Neuron (in vitro differentiated cells): ENCODE results near the gene NUTM2B.
"Not testable (repeated sequence)": the region's sequence is repeated elsewhere in the genome, so short reads cannot be mapped to it uniquely, and the experiment has no call there.

Experiments
- H2AFZ ChIP-seq: one replicate; pipeline ENCODE4 v1.6.1; 2013; ENCODE audit warnings: low read depth, mild to moderate bottlenecking, inconsistent platforms, low read length, moderate library complexity
- H3K27me3 ChIP-seq: one replicate; pipeline ENCODE4 v1.6.1; 2013; ENCODE audit warnings: low read length; ENCODE audit not compliant: insufficient read depth
- H3K36me3 ChIP-seq: one replicate; pipeline ENCODE4 v1.6.1; 2013; ENCODE audit warnings: low read length; ENCODE audit not compliant: insufficient read depth
- H3K4me1 ChIP-seq: one replicate; pipeline ENCODE4 v1.6.1; 2013; ENCODE audit warnings: low read length; ENCODE audit not compliant: insufficient read depth
- H3K4me3 ChIP-seq: 2 replicates; pipeline ENCODE4 v1.5.1; 2013; ENCODE audit warnings: mild to moderate bottlenecking, low read length, moderate library complexity
- H3K9me3 ChIP-seq: one replicate; pipeline ENCODE4 v1.6.1; 2013; ENCODE audit warnings: low read length

NUTM2B gene

GRCh38 chr10:79696596-79696995, 6.4 kb upstream of the NUTM2B start:
- not testable (repeated sequence) for H3K36me3 ChIP-seq, H3K4me1 ChIP-seq, H2AFZ ChIP-seq, H3K9me3 ChIP-seq, H3K27me3 ChIP-seq, H3K4me3 ChIP-seq

DNA sequence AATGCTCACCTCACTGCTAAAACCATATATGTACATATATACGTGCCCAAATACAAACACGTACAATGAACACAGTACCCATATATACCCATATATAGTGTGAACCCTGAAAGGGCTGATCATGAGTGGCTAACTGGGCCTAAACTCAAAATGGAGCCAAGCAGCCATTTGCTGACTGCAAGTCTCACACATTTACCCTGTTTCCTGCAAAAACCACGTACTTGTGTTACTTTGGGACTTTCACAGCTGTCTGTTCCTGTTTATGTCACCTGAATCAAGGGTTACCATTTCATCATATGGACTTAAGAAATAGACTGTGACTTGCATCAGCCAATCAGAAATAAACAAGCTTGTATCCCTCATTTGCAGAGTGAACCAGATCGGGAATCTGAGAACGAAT, 5.9 kb upstream of the NUTM2B start:
- H3K9me3 ChIP-seq, H3K36me3 ChIP-seq, H3K4me1 ChIP-seq, H3K27me3 ChIP-seq, H3K4me3 ChIP-seq, H2AFZ ChIP-seq: not testable (repeated sequence)

- H3K27me3 ChIP-seq, H3K36me3 ChIP-seq, H3K4me3 ChIP-seq, H3K9me3 ChIP-seq, H2AFZ ChIP-seq, H3K4me1 ChIP-seq: not testable (repeated sequence)
Measured at GRCh38 chr10:79700381-79700944, 2.6 kb upstream of the NUTM2B start.

GRCh38 chr10:79707017-79707416, 4.0 kb downstream of the NUTM2B start:
- not testable (repeated sequence) for H3K4me1 ChIP-seq, H3K4me3 ChIP-seq, H2AFZ ChIP-seq

GRCh38 chr10:79714976-79715375, 11.9 kb downstream of the NUTM2B start:
- H3K4me3 ChIP-seq, H3K27me3 ChIP-seq, H3K9me3 ChIP-seq, H2AFZ ChIP-seq, H3K36me3 ChIP-seq, H3K4me1 ChIP-seq: not testable (repeated sequence)

More at GRCh38 chr10:79707017-79707416, 4.0 kb downstream of the NUTM2B start:
- H3K27me3 ChIP-seq, H3K36me3 ChIP-seq, H3K9me3 ChIP-seq: not testable (repeated sequence)

GRCh38 chr10:79716917-79717579, 14.0 kb downstream of the NUTM2B start:
- H3K4me1 ChIP-seq, H3K27me3 ChIP-seq, H3K4me3 ChIP-seq, H3K36me3 ChIP-seq, H2AFZ ChIP-seq, H3K9me3 ChIP-seq: not testable (repeated sequence)

GRCh38 chr10:79720000-79720399, 17.0 kb downstream of the NUTM2B start:
- not testable (repeated sequence) for H3K9me3 ChIP-seq, H3K4me1 ChIP-seq, H3K36me3 ChIP-seq, H3K4me3 ChIP-seq, H3K27me3 ChIP-seq, H2AFZ ChIP-seq

- H3K4me1 ChIP-seq, result not testable (repeated sequence)
Measured at GRCh38 chr10:79726620-79727019, 23.6 kb downstream of the NUTM2B start.

GRCh38 chr10:79744844-79745243, 41.8 kb downstream of the NUTM2B start:
- H3K4me3 ChIP-seq, H3K36me3 ChIP-seq, H2AFZ ChIP-seq, H3K9me3 ChIP-seq, H3K27me3 ChIP-seq, H3K4me1 ChIP-seq: not testable (repeated sequence)

More at GRCh38 chr10:79726620-79727019, 23.6 kb downstream of the NUTM2B start:
- H3K27me3 ChIP-seq, H3K4me3 ChIP-seq, H3K36me3 ChIP-seq, H3K9me3 ChIP-seq, H2AFZ ChIP-seq: not testable (repeated sequence)

DNA sequence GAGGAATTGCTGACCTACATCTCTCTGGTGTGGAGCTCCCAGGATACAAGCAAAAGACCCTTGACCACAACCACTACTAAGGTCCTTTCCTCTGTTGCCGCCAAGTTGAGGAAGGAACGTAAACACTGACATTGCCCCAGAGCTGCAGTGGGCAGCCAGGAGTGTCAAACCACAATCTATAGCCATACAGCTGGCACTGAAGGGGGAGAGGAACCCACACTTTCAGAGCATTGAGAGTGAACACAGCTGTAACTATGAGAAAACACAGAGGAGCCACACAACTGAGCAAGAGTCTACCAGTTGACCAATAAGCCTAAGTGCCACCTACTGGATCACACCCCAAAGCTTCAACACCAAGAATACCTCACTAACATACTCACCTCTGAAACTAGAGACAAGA, 45.5 kb downstream of the NUTM2B start:
- H2AFZ ChIP-seq, H3K4me3 ChIP-seq, H3K36me3 ChIP-seq, H3K9me3 ChIP-seq, H3K4me1 ChIP-seq, H3K27me3 ChIP-seq: not testable (repeated sequence)

- H3K9me3 ChIP-seq, H3K4me1 ChIP-seq, H2AFZ ChIP-seq, H3K36me3 ChIP-seq, H3K4me3 ChIP-seq, H3K27me3 ChIP-seq: not testable (repeated sequence)
Measured at GRCh38 chr10:79753601-79754000, 50.6 kb downstream of the NUTM2B start.

- not testable (repeated sequence) for H3K9me3 ChIP-seq, H3K4me1 ChIP-seq, H3K36me3 ChIP-seq, H3K4me3 ChIP-seq, H2AFZ ChIP-seq, H3K27me3 ChIP-seq
Measured at GRCh38 chr10:79758297-79758993, 55.4 kb downstream of the NUTM2B start.
